Right ventricle myocardium superior (tissue), 1 donor: Measurements from ENCODE around the gene CENPP. TPM values are rescaled to one million over a fixed set of nuclear protein-coding genes. Genes with fewer than 3 reads are reported as not detected.

Experiments
- ATAC-seq: fragments of 200-7000 bp; cut with Tn5 transposase; one replicate; pipeline ENCODE4 v1.9.1; 2020; ENCODE audit warnings: mild to moderate bottlenecking; ENCODE audit not compliant: poor library complexity
- DNase-seq: peaks from one replicate; pipeline ENCODE4 v3.0.0-alpha.2; 2020
- intact Hi-C: fragments of 100-400 bp; cut with DNase I; formaldehyde crosslinking; loops from one replicate; pipeline ENCODE4 v1.11.2; 2022
- total RNA-seq: library from RNA; stranded (reverse); fragmentation: NEBNext Ultra II Directional; extraction: Animal tissue kit (Norgen Biotek cat#: 25700); gene quantifications from one replicate; pipeline ENCODE4 v1.2.1, GENCODE V29; 2021
- donor health status: DM: no; HTN: yes; CAD: no; lungs with severe emphysema.

Gene CENPP
- total RNA-seq, 1 donor from 2014 or later = 3.0 TPM

GRCh38 chr9:92512622-92513021 lies 186.9 kb downstream of the CENPP start:
- no peak for ATAC-seq
- DNase-seq = no peak
- intact Hi-C loops = no loop called here

- intact Hi-C loops = no loop called here
- DNase-seq (no peak), ATAC-seq (peak; percentile 12)
These were observed 187.6 kb downstream of the CENPP start for GRCh38 chr9:92513349-92513748.

GRCh38 chr9:92514635-92515034 lies 188.9 kb downstream of the CENPP start:
- DNase-seq = no peak
- intact Hi-C loops = no loop called here
- no peak for ATAC-seq

- intact Hi-C loops = no loop called here
- ATAC-seq (no peak), DNase-seq (no peak)
These were observed 190.8 kb downstream of the CENPP start for GRCh38 chr9:92516521-92516920.

GRCh38 chr9:92517046-92517445 lies 191.3 kb downstream of the CENPP start:
- no peak for ATAC-seq
- no peak for DNase-seq
- intact Hi-C loops = no loop called here

- ATAC-seq = no peak
- intact Hi-C loops = no loop called here
- no peak for DNase-seq
These were observed 192.4 kb downstream of the CENPP start for GRCh38 chr9:92518199-92518598.

- intact Hi-C loops = no loop called here
- DNase-seq (no peak), ATAC-seq (no peak)
These were observed 195.1 kb downstream of the CENPP start for GRCh38 chr9:92520837-92521236.

GRCh38 chr9:92522983-92523970 lies 197.5 kb downstream of the CENPP start:
- intact Hi-C loops = no loop called here
- ATAC-seq (no peak), DNase-seq (no peak)

- DNase-seq (no peak), ATAC-seq (no peak)
- intact Hi-C loops = no loop called here
These were observed 199.1 kb downstream of the CENPP start for GRCh38 chr9:92524881-92525280.

- no peak for DNase-seq
- ATAC-seq = no peak
- intact Hi-C loops = no loop called here
These were observed 199.6 kb downstream of the CENPP start for GRCh38 chr9:92525306-92525705.

- no peak for ATAC-seq
- DNase-seq = no peak
- intact Hi-C loops = no loop called here
These were observed 201.6 kb downstream of the CENPP start for GRCh38 chr9:92527291-92527828.

GRCh38 chr9:92527832-92528521 lies 202.2 kb downstream of the CENPP start:
- intact Hi-C loops = no loop called here
- ATAC-seq (peak; percentile 82), DNase-seq (no peak)

- peak; percentile 70 for ATAC-seq
- intact Hi-C loops = no loop called here
- DNase-seq = no peak
These were observed 202.7 kb downstream of the CENPP start for GRCh38 chr9:92528522-92528849.

GRCh38 chr9:92529124-92529523 lies 203.4 kb downstream of the CENPP start:
- no peak for ATAC-seq
- intact Hi-C loops = no loop called here
- DNase-seq = no peak

- ATAC-seq = no peak
- DNase-seq = no peak
- intact Hi-C loops = no loop called here
These were observed 205.1 kb downstream of the CENPP start for GRCh38 chr9:92530893-92531292.

- DNase-seq = no peak
- intact Hi-C loops = no loop called here
These were observed 208.5 kb downstream of the CENPP start for GRCh38 chr9:92534204-92534603.

GRCh38 chr9:92534674-92535073 lies 208.9 kb downstream of the CENPP start:
- intact Hi-C loops = no loop called here
- no peak for DNase-seq
- no peak for ATAC-seq

More at GRCh38 chr9:92534204-92534603, 208.5 kb downstream of the CENPP start:
- no peak for ATAC-seq

GRCh38 chr9:92535940-92536850 lies 210.4 kb downstream of the CENPP start, which contains the start of gene ECM2:
Gene ECM2 (minus strand): TSS chr9:92535990. CDS start chr9:92522866, 13,124 bp downstream.
- intact Hi-C loops = no loop called here
- DNase-seq = no peak
- ATAC-seq = peak; percentile 64

GRCh38 chr9:92538541-92538940 lies 212.8 kb downstream of the CENPP start:
- DNase-seq = no peak
- intact Hi-C loops = no loop called here

More at GRCh38 chr9:92538541-92538940, 212.8 kb downstream of the CENPP start:
- ATAC-seq = no peak
